Muscle of leg (tissue), 11 donors: ENCODE measurements around the gene RHOBTB3. TPM values are rescaled to one million over a fixed set of nuclear protein-coding genes. Genes with fewer than 3 reads are reported as not detected.
A peak's percentile ranks its signal among the peaks of the same experiment; 100 is the strongest.

ENCODE experiments used
- DNase-seq: peaks from one replicate; pipeline ENCODE4 v3.0.0; 2013
- H3K27ac ChIP-seq: one replicate; pipeline ENCODE4 v1.5.1; 2013; ENCODE audit warnings: mild to moderate bottlenecking, low read length, control low read depth
- H3K27me3 ChIP-seq: one replicate; pipeline ENCODE4 v1.6.1; 2013; ENCODE audit warnings: low read length; ENCODE audit not compliant: control insufficient read depth, insufficient read depth
- H3K36me3 ChIP-seq: one replicate; pipeline ENCODE4 v1.6.1; 2013; ENCODE audit warnings: low read length; ENCODE audit not compliant: control insufficient read depth, insufficient read depth
- H3K4me1 ChIP-seq: one replicate; pipeline ENCODE4 v1.6.1; 2013; ENCODE audit warnings: low read length; ENCODE audit not compliant: control insufficient read depth, insufficient read depth
- H3K4me3 ChIP-seq: one replicate; pipeline ENCODE4 v1.5.1; 2013; ENCODE audit warnings: low read length, control low read depth
- H3K9me3 ChIP-seq: replicated peaks from 2 replicates; pipeline ENCODE4 v1.6.1; 2013; ENCODE audit warnings: low read depth, low read length; ENCODE audit not compliant: control insufficient read depth
- WGBS: methylation state at CpG from one replicate; pipeline ENCODE4 v1.1.5; 2013; ENCODE audit warnings: missing lambda C conversion rate; ENCODE audit not compliant: insufficient coverage; 5-methylcytosine and 5-hydroxymethylcytosine counted together
- polyA plus RNA-seq, 8 donors: library from polyadenylated mRNA; unstranded; fragments of 120-200 nt; gene quantifications; one replicate each; pipeline versions ENCODE4 v1.2.1 to v1.2.3, GENCODE V29; 2013; ENCODE audit warnings: inconsistent platforms in 1 of 8, low replicate concordance in 1 of 8; ENCODE audit not compliant: insufficient read length in 8 of 8, insufficient read depth in 1 of 8
- total RNA-seq: library from RNA; stranded (reverse); fragments of 120-200 nt; gene quantifications from one replicate; pipeline ENCODE4 v1.2.4, GENCODE V29; 2013

The RHOBTB3 gene
- total and polyA plus RNA-seq, 9 donors, result 63.6 to 153 (median 91.2) TPM

GRCh38 chr5:95721582-95722295 lies 9.4 kb upstream of the RHOBTB3 start:
- H3K27ac ChIP-seq, result no peak overlapping the region

DNA sequence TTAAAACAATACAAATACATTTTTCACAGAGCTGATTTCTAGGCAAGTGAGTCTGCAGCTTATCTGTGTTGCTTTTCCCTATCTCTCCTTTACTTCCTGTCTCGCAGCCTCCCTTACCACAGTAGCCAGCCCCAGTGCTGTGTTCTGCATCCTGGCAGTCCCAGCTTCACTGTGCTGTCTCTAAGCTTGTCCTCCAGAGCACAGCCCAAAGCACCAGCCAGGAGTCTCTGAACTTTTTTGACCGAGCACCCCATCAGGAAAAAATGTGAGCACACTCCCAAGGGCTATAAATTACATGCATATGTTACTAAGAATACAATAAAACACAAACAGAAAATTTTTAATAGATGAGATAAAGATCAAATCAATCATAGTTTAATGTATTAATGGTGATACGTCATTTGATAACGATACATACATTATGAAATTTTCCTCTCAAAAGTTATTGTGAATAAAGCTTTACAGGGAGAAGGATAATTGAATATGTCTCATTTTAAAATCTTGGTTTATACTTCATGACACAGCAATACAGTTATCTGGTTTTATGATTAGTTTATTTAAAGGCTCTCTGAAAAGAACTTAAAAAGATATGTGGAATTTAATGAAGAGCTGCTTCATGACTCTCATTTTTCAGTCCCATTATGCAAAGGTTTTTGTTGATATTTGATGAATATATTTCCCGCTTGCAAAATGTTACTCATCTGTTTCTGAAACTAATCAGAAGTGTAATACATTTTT lies 7.3 kb upstream of the RHOBTB3 start:
- Histone ChIP-seq H3K36me3 (no peaks in the 10 kb centered on the region), H3K9me3 (no peaks in the 10 kb centered on the region), H3K4me1 (peaks cover 18% of the 10 kb centered on the region), H3K27ac (no peak overlapping the region), H3K27me3 (no peaks in the 10 kb centered on the region), H3K4me3 (no peak overlapping the region)
- 65% methylated on average over 1 of the region's 5 CpGs for WGBS
- peak; percentile 51 for DNase-seq

More at GRCh38 chr5:95721582-95722295, 9.4 kb upstream of the RHOBTB3 start:
- Histone ChIP-seq H3K4me3 (no peak overlapping the region), H3K4me1 (peaks cover 10% of the 10 kb centered on the region), H3K27me3 (no peaks in the 10 kb centered on the region), H3K36me3 (peaks cover 2% of the 10 kb centered on the region), H3K9me3 (no peaks in the 10 kb centered on the region)
- DNase-seq, result peak; percentile 58
- 40% methylated on average over 1 of the region's 1 CpG for WGBS

DNA sequence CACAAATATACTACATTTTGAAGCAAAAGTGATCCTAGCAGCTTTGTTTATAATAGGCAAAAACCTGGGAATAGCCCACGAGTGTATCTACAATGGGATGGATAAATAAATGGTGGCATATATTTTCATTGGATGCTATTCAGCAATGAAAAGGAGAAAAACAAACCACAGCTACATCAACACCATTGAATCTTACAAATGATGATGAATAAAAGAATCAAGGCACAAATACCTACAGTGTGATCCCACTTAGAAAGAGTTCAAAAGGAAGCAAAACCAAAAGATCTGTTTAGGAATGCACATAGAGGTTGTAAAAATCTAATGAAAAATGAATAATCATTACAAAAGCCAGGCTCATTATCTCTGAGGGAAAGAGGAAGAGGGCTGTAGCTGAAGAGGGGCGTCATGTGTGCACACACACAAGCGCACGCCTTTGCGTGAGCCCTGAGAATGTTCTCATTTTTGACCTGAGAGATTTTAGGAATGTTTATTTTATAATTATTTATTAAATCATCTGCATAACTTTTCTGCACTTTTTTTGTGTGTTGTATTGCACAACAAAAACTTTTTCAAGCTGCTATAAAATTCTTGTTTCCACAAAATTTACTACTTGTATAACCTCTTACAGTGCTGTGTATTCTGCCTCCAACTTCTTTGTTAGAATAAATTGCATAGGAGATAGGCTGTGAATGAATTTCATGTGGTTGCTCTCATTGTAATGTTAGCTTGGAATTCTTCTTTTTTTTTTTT lies 5.9 kb upstream of the RHOBTB3 start:
- Histone ChIP-seq H3K27ac (peak overlapping the region; percentile 85), H3K4me3 (no peak overlapping the region), H3K9me3 (no peaks in the 10 kb centered on the region), H3K4me1 (peaks cover 22% of the 10 kb centered on the region), H3K36me3 (no peaks in the 10 kb centered on the region), H3K27me3 (no peaks in the 10 kb centered on the region)
- peak; percentile 32 for DNase-seq
- WGBS, result no CpG with 5 or more reads among the region's 5 CpGs

- H3K27me3 ChIP-seq, result no peaks in the 10 kb centered on the region
- WGBS, result no CpG with 5 or more reads among the region's 4 CpGs
- no peak overlapping the region for H3K4me3 ChIP-seq
- H3K36me3 ChIP-seq, result no peaks in the 10 kb centered on the region
- H3K27ac ChIP-seq, result peak overlapping the region; percentile 85
- H3K4me1 ChIP-seq, result peaks cover 20% of the 10 kb centered on the region
- no peaks in the 10 kb centered on the region for H3K9me3 ChIP-seq
- DNase-seq, result peak; percentile 91
Measured at GRCh38 chr5:95725937-95726810, 5.0 kb upstream of the RHOBTB3 start.

DNA sequence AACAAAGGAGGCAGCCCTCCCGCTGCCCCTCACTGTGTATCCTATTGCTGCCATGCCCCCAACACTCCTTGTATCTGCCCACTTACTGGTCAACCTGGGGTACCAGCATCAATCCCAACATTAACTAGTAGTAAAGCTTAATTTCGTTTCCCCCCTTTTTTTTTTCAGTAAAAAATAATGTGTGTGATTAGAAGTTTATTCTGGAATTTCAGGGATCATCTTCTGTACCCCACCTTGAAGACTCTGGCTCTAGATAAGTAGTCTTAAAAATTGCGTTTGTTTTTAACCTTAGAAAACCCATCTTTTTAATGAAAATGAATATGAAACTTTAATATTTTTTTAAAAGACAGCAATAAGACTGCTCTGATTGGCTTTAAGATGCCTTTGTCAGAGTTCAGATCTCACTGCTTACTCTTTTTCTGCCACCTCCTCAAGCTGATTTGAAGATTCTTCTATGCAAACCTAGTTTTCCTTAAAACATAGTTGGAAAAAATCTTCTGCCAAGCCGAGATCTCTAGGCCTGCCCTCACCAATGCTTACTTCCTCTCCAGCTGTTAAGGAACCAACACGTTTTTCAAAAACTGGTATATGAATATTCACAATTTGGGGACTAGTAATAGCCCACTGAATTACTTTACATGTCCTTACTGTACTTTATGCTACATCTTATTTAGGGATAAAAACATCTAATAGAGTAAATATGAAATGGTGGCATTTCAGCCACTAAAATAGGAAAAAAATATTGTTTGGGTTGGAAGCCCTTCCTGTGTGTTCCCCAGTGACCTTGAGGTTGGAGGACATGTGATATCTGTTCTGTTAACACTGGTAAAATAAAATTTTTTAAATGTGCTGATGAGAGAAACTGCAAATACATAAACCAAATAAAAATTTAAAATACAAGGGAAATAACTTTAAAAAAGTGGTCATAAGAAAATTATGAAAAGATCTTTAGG lies 4.0 kb upstream of the RHOBTB3 start:
- WGBS, result no CpG with 5 or more reads among the region's 5 CpGs
- no peaks in the 10 kb centered on the region for H3K36me3 ChIP-seq
- no peaks in the 10 kb centered on the region for H3K9me3 ChIP-seq
- no peak overlapping the region for H3K4me3 ChIP-seq
- peaks cover 18% of the 10 kb centered on the region for H3K4me1 ChIP-seq
- H3K27ac ChIP-seq, result peak overlapping the region; percentile 85
- DNase-seq, result peak; percentile 36
- no peaks in the 10 kb centered on the region for H3K27me3 ChIP-seq

- H3K36me3 ChIP-seq, result no peaks in the 10 kb centered on the region
- peaks cover 18% of the 10 kb centered on the region for H3K4me1 ChIP-seq
- H3K9me3 ChIP-seq, result no peaks in the 10 kb centered on the region
- H3K27me3 ChIP-seq, result no peaks in the 10 kb centered on the region
- H3K27ac ChIP-seq, result peak overlapping the region; percentile 2
- peak; percentile 61 for DNase-seq
- no peak overlapping the region for H3K4me3 ChIP-seq
- no CpG with 5 or more reads among the region's 2 CpGs for WGBS
Measured at GRCh38 chr5:95727764-95728191, 3.4 kb upstream of the RHOBTB3 start.

DNA sequence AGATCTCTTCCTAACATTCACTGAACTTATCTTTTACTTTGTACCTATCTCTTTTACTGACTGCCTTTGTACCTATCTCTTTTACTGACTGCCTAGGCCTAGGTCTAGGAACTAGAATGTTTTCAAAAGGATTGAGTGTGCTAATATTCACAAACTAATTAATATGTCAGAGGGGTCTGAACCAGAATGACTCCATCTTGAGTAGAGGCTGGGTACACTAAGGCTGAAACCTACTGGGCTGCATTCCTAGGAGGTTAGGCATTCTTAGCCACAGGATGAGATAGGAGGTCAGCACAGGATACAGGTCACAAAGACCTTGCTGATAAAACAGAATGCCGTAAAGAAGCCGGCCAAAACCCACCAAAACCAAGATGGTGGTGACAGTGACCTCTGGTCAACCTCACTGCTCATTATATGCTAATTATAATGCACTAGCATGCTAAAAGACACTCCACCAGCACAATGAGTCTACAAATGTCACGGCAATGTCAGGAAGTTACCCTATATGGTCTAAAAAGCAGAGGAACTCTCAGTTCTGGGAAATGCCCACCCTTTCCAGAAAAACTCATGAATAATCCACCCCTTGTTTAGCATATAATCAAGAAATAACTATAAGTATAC lies 2.5 kb upstream of the RHOBTB3 start:
- Histone ChIP-seq H3K4me3 (no peak overlapping the region), H3K9me3 (no peaks in the 10 kb centered on the region), H3K27ac (no peak overlapping the region), H3K4me1 (peaks cover 17% of the 10 kb centered on the region), H3K36me3 (no peaks in the 10 kb centered on the region), H3K27me3 (no peaks in the 10 kb centered on the region)
- no CpG with 5 or more reads among the region's 3 CpGs for WGBS
- DNase-seq, result no peak

- Histone ChIP-seq H3K4me1 (peaks cover 16% of the 10 kb centered on the region), H3K4me3 (no peak overlapping the region), H3K27ac (peak overlapping the region; percentile 95), H3K9me3 (no peaks in the 10 kb centered on the region), H3K36me3 (no peaks in the 10 kb centered on the region), H3K27me3 (no peaks in the 10 kb centered on the region)
- 90% methylated on average over 2 of the region's 8 CpGs for WGBS
- no peak for DNase-seq
Measured at GRCh38 chr5:95729115-95730010, 1.8 kb upstream of the RHOBTB3 start.
